ENCODE measurements around the gene SCGB1C1. TPM values are rescaled to one million over a fixed set of nuclear protein-coding genes. Genes with fewer than 3 reads are reported as not detected.
"Not testable (repeated sequence)": the region's sequence is repeated elsewhere in the genome, so short reads cannot be mapped to it uniquely, and the experiment has no call there.

SCGB1C1 gene
- total RNA-seq, 2 donors from 2014 or later = not detected

GRCh38 chr11:217704-218103, 24.8 kb downstream of the SCGB1C1 start:
- H3K9ac ChIP-seq (ENCODE audit: extremely low read depth, low read length, poor library complexity, severe bottlenecking) = no peak overlapping the region
- WGBS, 2 experiments (ENCODE audit: insufficient coverage in 1 of 2, insufficient read length in 1 of 2) = 83 to 94% methylated on average over 1 to 3 of the region's 3 CpGs
- H3K27me3 ChIP-seq (ENCODE audit: control insufficient read depth, insufficient read depth, low read length, poor library complexity, severe bottlenecking) = no peaks in the 10 kb centered on the region
- no peaks in the 10 kb centered on the region for H3K9me3 ChIP-seq (ENCODE audit: control insufficient read depth, low read length)
- H3K4me1 ChIP-seq (ENCODE audit: control insufficient read depth, insufficient read depth, low read length) = no peaks in the 10 kb centered on the region
- H3K9me3 Mint-ChIP-seq = no peaks in the 10 kb centered on the region
- no peak overlapping the region for H3K27ac ChIP-seq (ENCODE audit: low read depth, low read length)
- no peak for TF ChIP-seq CTCF (conservative IDR thresholded peaks at IDR 0.05)
- no peak overlapping the region for H3K4me3 Mint-ChIP-seq
- H3K36me3 Mint-ChIP-seq (ENCODE audit: low read depth) = peaks cover 38% of the 10 kb centered on the region
- DNase-seq = no peak
- no peaks in the 10 kb centered on the region for H3K27me3 Mint-ChIP-seq (ENCODE audit: insufficient read depth)
- H3K4me1 Mint-ChIP-seq = no peaks in the 10 kb centered on the region
- H3K4me3 ChIP-seq (ENCODE audit: low read length) = no peak overlapping the region
- peaks cover 35% of the 10 kb centered on the region for H3K36me3 ChIP-seq (ENCODE audit: control insufficient read depth, insufficient read depth, low read length)
- peak overlapping the region; percentile 35 for H3K27ac Mint-ChIP-seq

- no peaks in the 10 kb centered on the region for H3K4me1 ChIP-seq (ENCODE audit: control insufficient read depth, insufficient read depth, low read length)
- H3K27me3 Mint-ChIP-seq (ENCODE audit: insufficient read depth) = no peaks in the 10 kb centered on the region
- no peak overlapping the region for H3K9ac ChIP-seq (ENCODE audit: extremely low read depth, low read length, poor library complexity, severe bottlenecking)
- no peak overlapping the region for H3K4me3 Mint-ChIP-seq
- H3K27ac Mint-ChIP-seq = no peak overlapping the region
- TF ChIP-seq CTCF (conservative IDR thresholded peaks at IDR 0.05) = no peak
- no peaks in the 10 kb centered on the region for H3K9me3 Mint-ChIP-seq
- H3K27me3 ChIP-seq (ENCODE audit: control insufficient read depth, insufficient read depth, low read length, poor library complexity, severe bottlenecking) = no peaks in the 10 kb centered on the region
- no peak overlapping the region for H3K4me3 ChIP-seq (ENCODE audit: low read length)
- H3K9me3 ChIP-seq (ENCODE audit: control insufficient read depth, low read length) = no peaks in the 10 kb centered on the region
- DNase-seq = peak; percentile 31
- no peaks in the 10 kb centered on the region for H3K4me1 Mint-ChIP-seq
- H3K36me3 Mint-ChIP-seq (ENCODE audit: low read depth) = peaks cover 31% of the 10 kb centered on the region
- no peak overlapping the region for H3K27ac ChIP-seq (ENCODE audit: low read depth, low read length)
- WGBS, 2 experiments (ENCODE audit: insufficient coverage in 1 of 2, insufficient read length in 1 of 2) = 85 to 91% methylated on average over 14 to 29 of the region's 29 CpGs
- peaks cover 22% of the 10 kb centered on the region for H3K36me3 ChIP-seq (ENCODE audit: control insufficient read depth, insufficient read depth, low read length)
Observed at GRCh38 chr11:218815-219593, 26.1 kb downstream of the SCGB1C1 start.

- H3K4me3 ChIP-seq (ENCODE audit: low read length); H3K27ac ChIP-seq (ENCODE audit: low read depth, low read length); H3K4me3 Mint-ChIP-seq; H3K27ac Mint-ChIP-seq; H3K4me1 ChIP-seq (ENCODE audit: control insufficient read depth, insufficient read depth, low read length); H3K36me3 ChIP-seq (ENCODE audit: control insufficient read depth, insufficient read depth, low read length); H3K9ac ChIP-seq (ENCODE audit: extremely low read depth, low read length, poor library complexity, severe bottlenecking); H3K27me3 ChIP-seq (ENCODE audit: control insufficient read depth, insufficient read depth, low read length, poor library complexity, severe bottlenecking); H3K4me1 Mint-ChIP-seq; DNase-seq; H3K9me3 Mint-ChIP-seq; H3K27me3 Mint-ChIP-seq (ENCODE audit: insufficient read depth); H3K9me3 ChIP-seq (ENCODE audit: control insufficient read depth, low read length): not testable (repeated sequence)
- peaks cover 21% of the 10 kb centered on the region for H3K36me3 Mint-ChIP-seq (ENCODE audit: low read depth)
- WGBS, 2 experiments (ENCODE audit: insufficient coverage in 1 of 2, insufficient read length in 1 of 2) = 90 to 100% methylated on average over 1 of the region's 3 CpGs
Observed at GRCh38 chr11:220641-221215, 27.9 kb downstream of the SCGB1C1 start.
